Effector memory CD8-positive, alpha-beta T cell (primary cell): ENCODE measurements around the gene BCL7A.
"Not testable (repeated sequence)": the region's sequence is repeated elsewhere in the genome, so short reads cannot be mapped to it uniquely, and the experiment has no call there.

Experiments used
- ATAC-seq: fragments of 150-1000 bp; cut with Tn5 transposase; replicated peaks from 2 replicates; pipeline ENCODE4 v1.10.0; 2021; ENCODE audit warnings: mild to moderate bottlenecking, moderate library complexity
- DNase-seq, 3 experiments: peaks; one replicate each; pipeline ENCODE4 v3.0.0; 2021
- H3K27ac Mint-ChIP-seq, 2 donors: one replicate each; pipeline ENCODE4 v1.8.0; 2022; ENCODE audit warnings: mild to moderate bottlenecking in 2 of 2, mixed read lengths in 2 of 2, moderate library complexity in 2 of 2
- H3K27me3 Mint-ChIP-seq, 2 donors: one replicate each; pipeline ENCODE4 v1.8.0; 2022; ENCODE audit warnings: mixed read lengths in 2 of 2
- H3K36me3 Mint-ChIP-seq: one replicate; pipeline ENCODE4 v1.8.0; 2022; ENCODE audit warnings: mild to moderate bottlenecking, moderate library complexity, mixed read lengths; ENCODE audit not compliant: insufficient read depth
- H3K4me1 Mint-ChIP-seq, 2 donors: one replicate each; pipeline ENCODE4 v1.8.0; 2022; ENCODE audit warnings: low read depth in 2 of 2, mixed read lengths in 2 of 2
- H3K4me3 Mint-ChIP-seq, 2 donors: one replicate each; pipeline ENCODE4 v1.8.0; 2022; ENCODE audit warnings: mild to moderate bottlenecking in 2 of 2, mixed read lengths in 2 of 2, moderate library complexity in 2 of 2
- H3K9me3 Mint-ChIP-seq, 2 donors: one replicate each; pipeline ENCODE4 v1.8.0; 2022; ENCODE audit warnings: mixed read lengths in 2 of 2

The BCL7A gene

DNA sequence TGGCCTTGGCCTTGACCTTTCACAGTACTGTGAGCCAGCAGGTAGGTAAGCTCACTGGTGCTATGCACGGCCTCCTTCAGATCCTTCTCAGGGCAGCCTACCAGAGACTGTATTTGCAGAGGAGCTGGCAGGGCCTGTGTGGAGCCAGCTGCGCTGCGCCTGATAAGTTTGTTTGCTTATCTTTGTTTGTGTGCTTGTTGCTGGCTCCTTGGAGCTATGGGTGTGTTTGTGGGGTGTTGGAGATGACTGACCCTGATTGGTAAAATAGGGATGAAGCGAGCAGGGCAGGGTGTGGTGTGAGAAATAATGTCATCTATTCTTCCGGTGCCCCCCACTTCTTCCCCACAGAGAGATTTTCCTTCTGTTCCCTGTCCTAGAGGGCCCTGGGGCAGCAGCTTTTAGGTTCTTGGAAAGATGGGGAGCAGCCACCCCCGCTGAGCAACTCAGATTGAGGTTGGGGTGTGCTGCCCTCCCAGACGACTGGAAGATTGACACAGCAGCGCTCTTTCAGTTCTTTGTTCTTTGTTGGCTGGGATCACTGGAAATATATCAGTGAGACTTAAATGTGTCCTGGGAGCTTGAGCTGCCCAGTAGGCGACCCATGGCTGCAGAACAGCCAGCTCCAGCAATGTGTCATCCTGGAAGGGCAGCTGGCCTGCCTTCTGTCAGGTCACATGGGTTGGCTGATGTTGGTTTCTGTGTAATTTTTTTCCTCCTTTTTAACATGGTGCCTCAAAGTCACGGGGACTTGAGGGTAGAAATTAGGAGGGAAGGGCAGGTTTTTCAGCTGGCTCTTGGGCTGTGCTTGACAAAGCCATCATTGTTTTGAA lies 76.5 kb downstream of the BCL7A start:
- peaks cover 40 to 45% of the 10 kb centered on the region in 2 donors for H3K4me1 Mint-ChIP-seq
- H3K36me3 Mint-ChIP-seq: peaks cover 3% of the 10 kb centered on the region
- H3K4me3 Mint-ChIP-seq: peak overlapping the region in 1 of 2 donors; percentile 15
- DNase-seq (no peak), ATAC-seq (no peak)
- H3K9me3 Mint-ChIP-seq: no peaks in the 10 kb centered on the region
- peak overlapping the region; percentile 88 to 91 for H3K27ac Mint-ChIP-seq
- H3K27me3 Mint-ChIP-seq: no peaks in the 10 kb centered on the region

DNA sequence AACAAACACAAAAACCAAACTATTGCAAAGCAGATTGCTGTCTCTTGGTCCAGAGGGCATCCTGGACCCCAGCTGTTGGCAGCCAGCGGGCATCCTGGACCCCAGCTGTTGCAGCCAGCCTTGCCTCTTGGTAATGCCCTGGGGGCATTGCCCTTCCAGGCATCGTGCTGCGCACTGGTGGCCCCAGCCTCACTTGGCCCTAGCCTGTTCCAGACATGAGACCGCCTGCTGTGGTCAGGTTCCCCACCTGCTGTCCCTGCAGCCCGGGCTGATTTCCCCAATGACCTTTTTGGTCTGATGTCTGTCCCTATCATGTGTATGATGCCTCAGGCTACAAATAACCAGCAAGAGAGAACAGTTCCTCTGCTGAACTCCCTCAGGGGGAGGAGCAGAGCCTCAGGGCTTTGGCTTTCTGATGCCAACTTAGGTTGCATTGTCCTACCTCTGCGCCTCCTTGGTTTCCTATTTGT lies 77.6 kb downstream of the BCL7A start:
- peak; percentile 20 for ATAC-seq
- H3K4me3 Mint-ChIP-seq: peak overlapping the region; percentile 31 to 72
- no peaks in the 10 kb centered on the region for H3K9me3 Mint-ChIP-seq
- peaks cover 3% of the 10 kb centered on the region for H3K36me3 Mint-ChIP-seq
- no peaks in the 10 kb centered on the region for H3K27me3 Mint-ChIP-seq
- DNase-seq: no peak
- peak overlapping the region; percentile 86 to 91 for H3K27ac Mint-ChIP-seq
- H3K4me1 Mint-ChIP-seq: peaks cover 40 to 49% of the 10 kb centered on the region in 2 donors

DNA sequence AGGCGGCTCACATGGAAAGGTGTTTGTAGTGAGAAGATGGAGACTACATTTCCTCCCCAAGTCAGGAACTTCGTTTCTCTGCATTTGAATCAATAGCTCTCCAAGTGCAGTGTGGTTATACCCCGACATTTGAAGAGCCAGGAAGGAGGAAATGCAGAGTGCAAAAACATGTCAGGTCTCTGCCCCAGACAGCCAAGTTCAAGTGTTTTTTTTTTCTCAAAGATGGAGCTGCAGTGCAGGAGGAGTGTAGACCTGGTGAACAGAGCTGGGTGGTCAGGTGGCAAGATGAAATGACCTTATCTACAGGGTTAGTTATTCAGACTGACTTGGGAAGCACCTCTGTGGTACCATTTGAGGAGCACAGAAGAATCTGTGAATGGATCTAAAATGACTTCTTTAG lies 78.2 kb downstream of the BCL7A start:
- Mint-ChIP-seq H3K4me3 (peak overlapping the region; percentile 31 to 72), H3K9me3 (no peaks in the 10 kb centered on the region), H3K27me3 (no peaks in the 10 kb centered on the region), H3K36me3 (peaks cover 3% of the 10 kb centered on the region), H3K27ac (peak overlapping the region; percentile 86 to 91), H3K4me1 (peaks cover 41 to 52% of the 10 kb centered on the region in 2 donors)
- DNase-seq (no peak), ATAC-seq (peak; percentile 61)

DNA sequence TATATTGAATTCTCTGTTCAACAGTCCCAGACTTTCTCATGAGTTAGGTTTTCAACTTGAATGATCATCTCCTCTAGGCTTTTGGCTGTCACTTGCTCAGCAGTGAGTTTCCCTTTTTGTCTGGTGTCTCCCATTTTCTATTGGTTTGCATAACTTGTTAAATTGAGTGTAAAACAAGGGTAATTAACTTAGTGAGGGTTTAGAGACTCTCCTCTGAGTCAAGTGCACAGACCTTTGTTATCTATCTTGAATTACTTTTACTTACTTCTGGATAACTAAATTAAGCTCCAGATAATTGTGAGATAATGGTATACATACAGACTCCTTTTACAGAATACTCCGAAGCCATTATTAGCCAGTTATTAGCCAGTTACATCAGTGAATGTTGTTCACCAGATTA lies 78.9 kb downstream of the BCL7A start:
- no peak for DNase-seq
- Mint-ChIP-seq H3K4me1 (peaks cover 45 to 56% of the 10 kb centered on the region in 2 donors), H3K9me3 (no peaks in the 10 kb centered on the region), H3K36me3 (peaks cover 3% of the 10 kb centered on the region), H3K27ac (peak overlapping the region in 1 of 2 donors; percentile 86), H3K27me3 (no peaks in the 10 kb centered on the region), H3K4me3 (peak overlapping the region; percentile 15 to 72)
- ATAC-seq: no peak

DNA sequence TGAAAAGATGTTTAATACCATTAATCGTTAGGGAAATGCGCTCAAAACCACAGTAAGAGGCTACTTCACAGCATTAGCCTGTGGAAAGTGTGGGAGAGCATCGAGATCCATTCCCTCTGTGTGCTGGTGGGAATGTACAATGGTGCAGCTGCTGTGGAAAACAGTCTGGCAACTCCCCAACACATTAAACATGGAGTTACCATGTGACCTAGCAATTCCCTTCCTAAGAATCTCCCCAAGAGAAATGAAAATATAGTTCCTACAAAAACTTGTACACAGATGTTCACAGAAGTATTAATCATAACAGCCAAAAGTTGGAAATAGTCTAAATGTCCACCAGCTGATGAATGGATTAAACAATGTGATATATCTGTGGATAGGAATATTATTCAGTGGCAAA lies 80.6 kb downstream of the BCL7A start:
- Mint-ChIP-seq H3K4me3 (peak overlapping the region in 1 of 2 donors; percentile 1), H3K36me3 (no peaks in the 10 kb centered on the region), H3K9me3 (no peaks in the 10 kb centered on the region), H3K27me3 (no peaks in the 10 kb centered on the region), H3K27ac (no peak overlapping the region), H3K4me1 (peaks cover 49 to 69% of the 10 kb centered on the region in 2 donors)
- ATAC-seq (no peak), DNase-seq (no peak)

DNA sequence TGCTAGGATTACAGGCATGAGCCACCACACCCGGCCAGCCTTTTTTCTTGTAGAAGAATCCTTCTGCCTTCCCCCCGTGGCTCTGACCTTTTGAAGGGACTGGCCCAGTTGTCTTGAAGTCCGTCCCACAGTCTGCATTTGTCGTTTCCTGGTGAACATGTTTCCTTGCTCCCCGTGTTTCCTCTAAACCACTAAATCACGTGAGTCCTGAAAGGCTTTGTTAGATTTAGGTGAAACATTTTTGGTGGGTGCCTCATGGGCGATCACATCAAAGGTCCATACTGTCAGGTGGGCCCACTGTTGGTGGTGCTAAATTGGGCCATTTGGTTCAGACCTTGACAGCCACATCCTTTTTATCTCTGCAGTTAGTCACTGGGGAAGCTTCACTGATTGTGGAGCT lies 83.2 kb downstream of the BCL7A start:
- Mint-ChIP-seq H3K4me3 (peak overlapping the region; percentile 44 to 46), H3K27ac (peak overlapping the region; percentile 19 to 73), H3K36me3 (peaks cover 6% of the 10 kb centered on the region), H3K9me3 (no peaks in the 10 kb centered on the region), H3K27me3 (no peaks in the 10 kb centered on the region), H3K4me1 (peaks cover 39 to 67% of the 10 kb centered on the region in 2 donors)
- peak; percentile 76 for ATAC-seq
- no peak for DNase-seq

DNA sequence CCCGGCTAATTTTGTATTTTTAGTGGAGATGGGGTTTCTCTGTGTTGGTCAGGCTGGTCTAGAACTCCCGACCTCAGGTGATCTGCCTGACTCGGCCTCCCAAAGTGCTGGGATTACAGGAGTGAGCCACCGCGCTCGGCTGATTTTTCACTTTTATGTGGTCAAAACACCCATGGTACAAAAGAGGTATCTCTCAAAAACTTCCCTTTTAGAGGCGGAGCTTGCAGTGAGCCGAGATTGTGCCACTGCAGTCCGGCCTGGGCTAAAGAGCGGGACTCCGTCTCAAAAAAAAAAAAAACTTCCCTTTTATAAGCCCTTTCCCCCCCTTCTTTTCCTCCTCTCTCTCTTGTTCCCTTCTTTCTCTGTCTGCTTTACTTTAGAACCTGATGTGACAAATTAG lies 83.8 kb downstream of the BCL7A start:
- H3K9me3 Mint-ChIP-seq, ATAC-seq, DNase-seq, H3K36me3 Mint-ChIP-seq, H3K27me3 Mint-ChIP-seq: not testable (repeated sequence)
- Mint-ChIP-seq H3K4me3 (peak overlapping the region in 1 of 2 donors; percentile 45), H3K27ac (peak overlapping the region; percentile 36 to 73), H3K4me1 (peaks cover 36 to 62% of the 10 kb centered on the region in 2 donors)

DNA sequence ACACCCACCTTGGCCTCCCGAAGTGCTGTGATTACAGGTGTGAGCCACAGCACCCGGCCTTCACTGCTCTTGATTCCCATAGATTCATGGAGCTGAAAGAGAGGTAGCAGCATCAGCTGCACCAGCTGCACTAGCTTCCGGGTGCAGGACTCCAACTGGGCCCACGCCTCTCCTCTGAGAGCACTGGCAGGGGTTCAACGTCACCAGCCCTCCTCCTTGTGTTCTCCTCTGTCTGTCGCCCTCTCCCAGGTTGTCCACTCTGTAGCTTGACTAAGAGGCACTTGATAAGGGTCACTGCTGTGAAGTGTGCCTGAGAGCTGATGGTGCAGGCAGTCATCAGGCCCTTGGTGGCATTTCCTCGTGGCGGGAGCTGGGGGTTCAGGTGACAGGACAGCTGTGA lies 85.2 kb downstream of the BCL7A start:
- no peak overlapping the region for H3K4me3 Mint-ChIP-seq
- peaks cover 6% of the 10 kb centered on the region for H3K36me3 Mint-ChIP-seq
- H3K27me3 Mint-ChIP-seq: no peaks in the 10 kb centered on the region
- H3K4me1 Mint-ChIP-seq: peaks cover 31 to 59% of the 10 kb centered on the region in 2 donors
- H3K27ac Mint-ChIP-seq: peak overlapping the region in 1 of 2 donors; percentile 28
- no peak for ATAC-seq
- DNase-seq: no peak
- no peaks in the 10 kb centered on the region for H3K9me3 Mint-ChIP-seq

DNA sequence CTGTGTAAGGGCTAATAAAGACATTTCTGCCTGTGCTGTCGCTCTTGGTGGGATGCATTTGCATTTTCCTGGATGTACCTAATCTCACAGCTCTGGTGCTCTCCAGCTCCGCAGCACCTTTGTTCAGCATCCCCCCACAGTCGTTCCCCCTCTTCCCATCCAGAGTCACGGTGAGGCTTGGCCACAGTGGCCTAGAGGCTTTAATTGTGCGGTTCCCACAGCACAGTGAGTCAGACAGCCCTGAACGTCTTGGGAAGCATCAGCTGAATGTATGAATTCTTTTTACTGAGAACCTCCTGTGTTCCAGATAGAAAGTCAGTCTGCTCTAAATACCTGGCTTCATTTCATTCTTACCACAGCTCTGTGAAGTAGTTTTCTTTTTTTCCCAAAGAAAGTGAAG lies 85.6 kb downstream of the BCL7A start:
- peak overlapping the region in 1 of 2 donors; percentile 35 for H3K4me3 Mint-ChIP-seq
- peak overlapping the region in 1 of 2 donors; percentile 89 for H3K27ac Mint-ChIP-seq
- H3K27me3 Mint-ChIP-seq: no peaks in the 10 kb centered on the region
- peaks cover 34 to 61% of the 10 kb centered on the region in 2 donors for H3K4me1 Mint-ChIP-seq
- H3K9me3 Mint-ChIP-seq: no peaks in the 10 kb centered on the region
- peaks cover 6% of the 10 kb centered on the region for H3K36me3 Mint-ChIP-seq
- no peak for ATAC-seq
- DNase-seq: no peak

DNA sequence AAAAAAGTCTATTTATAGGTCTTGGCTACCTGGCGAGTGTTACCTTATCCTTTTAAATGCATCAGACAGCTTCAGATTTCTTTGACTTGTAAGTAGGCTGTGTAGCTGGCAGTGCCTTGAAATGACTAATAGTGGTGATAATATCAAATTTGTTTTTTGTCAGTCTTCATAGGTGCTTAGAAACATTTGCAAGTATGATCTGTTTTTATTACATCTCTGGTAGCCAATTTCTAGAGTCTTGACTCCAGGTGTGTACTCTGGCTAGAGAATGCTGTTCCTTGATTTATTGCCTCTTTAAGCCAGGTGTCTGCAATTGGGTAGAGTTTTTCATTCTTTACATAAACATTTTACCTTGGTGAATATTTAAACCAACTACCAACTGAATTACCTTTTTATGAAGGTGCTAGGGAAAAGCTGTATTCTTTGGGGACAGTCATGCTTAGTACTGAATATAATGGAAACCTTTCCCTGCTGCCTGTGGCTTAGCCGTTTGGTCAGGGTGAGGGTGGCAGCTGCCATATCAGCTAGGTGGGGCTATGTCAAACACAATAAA lies 89.5 kb downstream of the BCL7A start:
- Mint-ChIP-seq H3K4me1 (peaks cover 23 to 38% of the 10 kb centered on the region in 2 donors), H3K9me3 (no peaks in the 10 kb centered on the region), H3K27ac (no peak overlapping the region), H3K4me3 (no peak overlapping the region), H3K36me3 (peaks cover 9% of the 10 kb centered on the region), H3K27me3 (no peaks in the 10 kb centered on the region)
- ATAC-seq: no peak
- no peak for DNase-seq
